ENCODE data around the gene MAP3K20. TPM values are rescaled to one million over a fixed set of nuclear protein-coding genes. Genes with fewer than 3 reads are reported as not detected.

Gene MAP3K20
- total and polyA plus RNA-seq, 2 experiments from 2014 or later: 7.6 to 9.6 TPM

DNA sequence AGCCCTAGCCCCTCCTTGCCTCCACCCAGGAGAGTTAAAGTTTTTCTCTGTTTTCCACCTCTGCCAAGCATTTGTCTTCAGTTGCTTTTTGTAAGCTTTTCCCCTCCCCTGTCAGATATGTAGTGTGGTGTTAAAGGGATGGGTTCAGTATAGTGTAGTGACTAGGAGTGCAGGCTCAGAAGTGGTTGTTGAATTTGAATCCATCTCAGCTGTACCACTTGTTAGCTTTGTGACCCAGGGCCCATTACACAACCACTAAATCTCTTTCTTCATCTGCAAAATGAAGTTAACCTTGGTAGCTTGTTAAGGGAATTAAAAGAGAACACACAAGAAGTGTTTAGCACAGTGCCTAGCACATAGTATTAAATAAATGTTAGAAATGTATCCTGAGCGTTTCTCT lies 56.9 kb downstream of the MAP3K20 start:
- Histone ChIP-seq H3F3A (replicated peaks; ENCODE audit: low read depth) (no peaks in the 10 kb centered on the region), H2AFZ (no peak overlapping the region; the same call in 1 of the 2 replicates), H3K79me2 (replicated peaks; ENCODE audit: insufficient read depth) (no peaks in the 10 kb centered on the region), H3K36me3 (ENCODE audit: insufficient read depth) (no peaks in the 10 kb centered on the region), H4K20me1 (replicated peaks; ENCODE audit: insufficient read depth) (no peaks in the 10 kb centered on the region), H3K4me3 (no peak overlapping the region), H3K27me3 (ENCODE audit: insufficient read depth) (no peaks in the 10 kb centered on the region), H3K4me1 (ENCODE audit: insufficient read depth) (peaks cover 26% of the 10 kb centered on the region), H3K4me2 (no peak overlapping the region), H3K27ac (ENCODE audit: low read depth) (no peak overlapping the region), H3K9me2 (ENCODE audit: insufficient read depth) (no peaks in the 10 kb centered on the region)
- TF ChIP-seq EZH2 (IDR thresholded peaks at IDR 0.05; ENCODE audit: low read depth, unreplicated experiment) (no peak), CREB1 (CRISPR knock-in tag; IDR thresholded peaks at IDR 0.05; ENCODE audit: low read depth) (no peak), ZNF114 (CRISPR knock-in tag; IDR thresholded peaks at IDR 0.05) (no peak), ZNF331 (CRISPR knock-in tag; IDR thresholded peaks at IDR 0.05; ENCODE audit: low read depth) (no peak), POLR2AphosphoS5 (IDR thresholded peaks at IDR 0.05; ENCODE audit: low read depth) (no peak), EZH2phosphoT487 (IDR thresholded peaks at IDR 0.05; ENCODE audit: unreplicated experiment) (no peak), JUNB (IDR thresholded peaks at IDR 0.05; ENCODE audit: unreplicated experiment) (no peak), NANOG (IDR thresholded peaks at IDR 0.05; ENCODE audit: borderline replicate concordance) (no peak), STAT1 (IDR thresholded peaks at IDR 0.05; ENCODE audit: unreplicated experiment) (no peak)
- TF ChIP-seq, protein P1, sequence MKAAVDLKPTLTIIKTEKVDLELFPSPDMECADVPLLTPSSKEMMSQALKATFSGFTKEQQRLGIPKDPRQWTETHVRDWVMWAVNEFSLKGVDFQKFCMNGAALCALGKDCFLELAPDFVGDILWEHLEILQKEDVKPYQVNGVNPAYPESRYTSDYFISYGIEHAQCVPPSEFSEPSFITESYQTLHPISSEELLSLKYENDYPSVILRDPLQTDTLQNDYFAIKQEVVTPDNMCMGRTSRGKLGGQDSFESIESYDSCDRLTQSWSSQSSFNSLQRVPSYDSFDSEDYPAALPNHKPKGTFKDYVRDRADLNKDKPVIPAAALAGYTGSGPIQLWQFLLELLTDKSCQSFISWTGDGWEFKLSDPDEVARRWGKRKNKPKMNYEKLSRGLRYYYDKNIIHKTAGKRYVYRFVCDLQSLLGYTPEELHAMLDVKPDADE (IDR thresholded peaks at IDR 0.05): no peak
- TF ChIP-seq, protein P2, sequence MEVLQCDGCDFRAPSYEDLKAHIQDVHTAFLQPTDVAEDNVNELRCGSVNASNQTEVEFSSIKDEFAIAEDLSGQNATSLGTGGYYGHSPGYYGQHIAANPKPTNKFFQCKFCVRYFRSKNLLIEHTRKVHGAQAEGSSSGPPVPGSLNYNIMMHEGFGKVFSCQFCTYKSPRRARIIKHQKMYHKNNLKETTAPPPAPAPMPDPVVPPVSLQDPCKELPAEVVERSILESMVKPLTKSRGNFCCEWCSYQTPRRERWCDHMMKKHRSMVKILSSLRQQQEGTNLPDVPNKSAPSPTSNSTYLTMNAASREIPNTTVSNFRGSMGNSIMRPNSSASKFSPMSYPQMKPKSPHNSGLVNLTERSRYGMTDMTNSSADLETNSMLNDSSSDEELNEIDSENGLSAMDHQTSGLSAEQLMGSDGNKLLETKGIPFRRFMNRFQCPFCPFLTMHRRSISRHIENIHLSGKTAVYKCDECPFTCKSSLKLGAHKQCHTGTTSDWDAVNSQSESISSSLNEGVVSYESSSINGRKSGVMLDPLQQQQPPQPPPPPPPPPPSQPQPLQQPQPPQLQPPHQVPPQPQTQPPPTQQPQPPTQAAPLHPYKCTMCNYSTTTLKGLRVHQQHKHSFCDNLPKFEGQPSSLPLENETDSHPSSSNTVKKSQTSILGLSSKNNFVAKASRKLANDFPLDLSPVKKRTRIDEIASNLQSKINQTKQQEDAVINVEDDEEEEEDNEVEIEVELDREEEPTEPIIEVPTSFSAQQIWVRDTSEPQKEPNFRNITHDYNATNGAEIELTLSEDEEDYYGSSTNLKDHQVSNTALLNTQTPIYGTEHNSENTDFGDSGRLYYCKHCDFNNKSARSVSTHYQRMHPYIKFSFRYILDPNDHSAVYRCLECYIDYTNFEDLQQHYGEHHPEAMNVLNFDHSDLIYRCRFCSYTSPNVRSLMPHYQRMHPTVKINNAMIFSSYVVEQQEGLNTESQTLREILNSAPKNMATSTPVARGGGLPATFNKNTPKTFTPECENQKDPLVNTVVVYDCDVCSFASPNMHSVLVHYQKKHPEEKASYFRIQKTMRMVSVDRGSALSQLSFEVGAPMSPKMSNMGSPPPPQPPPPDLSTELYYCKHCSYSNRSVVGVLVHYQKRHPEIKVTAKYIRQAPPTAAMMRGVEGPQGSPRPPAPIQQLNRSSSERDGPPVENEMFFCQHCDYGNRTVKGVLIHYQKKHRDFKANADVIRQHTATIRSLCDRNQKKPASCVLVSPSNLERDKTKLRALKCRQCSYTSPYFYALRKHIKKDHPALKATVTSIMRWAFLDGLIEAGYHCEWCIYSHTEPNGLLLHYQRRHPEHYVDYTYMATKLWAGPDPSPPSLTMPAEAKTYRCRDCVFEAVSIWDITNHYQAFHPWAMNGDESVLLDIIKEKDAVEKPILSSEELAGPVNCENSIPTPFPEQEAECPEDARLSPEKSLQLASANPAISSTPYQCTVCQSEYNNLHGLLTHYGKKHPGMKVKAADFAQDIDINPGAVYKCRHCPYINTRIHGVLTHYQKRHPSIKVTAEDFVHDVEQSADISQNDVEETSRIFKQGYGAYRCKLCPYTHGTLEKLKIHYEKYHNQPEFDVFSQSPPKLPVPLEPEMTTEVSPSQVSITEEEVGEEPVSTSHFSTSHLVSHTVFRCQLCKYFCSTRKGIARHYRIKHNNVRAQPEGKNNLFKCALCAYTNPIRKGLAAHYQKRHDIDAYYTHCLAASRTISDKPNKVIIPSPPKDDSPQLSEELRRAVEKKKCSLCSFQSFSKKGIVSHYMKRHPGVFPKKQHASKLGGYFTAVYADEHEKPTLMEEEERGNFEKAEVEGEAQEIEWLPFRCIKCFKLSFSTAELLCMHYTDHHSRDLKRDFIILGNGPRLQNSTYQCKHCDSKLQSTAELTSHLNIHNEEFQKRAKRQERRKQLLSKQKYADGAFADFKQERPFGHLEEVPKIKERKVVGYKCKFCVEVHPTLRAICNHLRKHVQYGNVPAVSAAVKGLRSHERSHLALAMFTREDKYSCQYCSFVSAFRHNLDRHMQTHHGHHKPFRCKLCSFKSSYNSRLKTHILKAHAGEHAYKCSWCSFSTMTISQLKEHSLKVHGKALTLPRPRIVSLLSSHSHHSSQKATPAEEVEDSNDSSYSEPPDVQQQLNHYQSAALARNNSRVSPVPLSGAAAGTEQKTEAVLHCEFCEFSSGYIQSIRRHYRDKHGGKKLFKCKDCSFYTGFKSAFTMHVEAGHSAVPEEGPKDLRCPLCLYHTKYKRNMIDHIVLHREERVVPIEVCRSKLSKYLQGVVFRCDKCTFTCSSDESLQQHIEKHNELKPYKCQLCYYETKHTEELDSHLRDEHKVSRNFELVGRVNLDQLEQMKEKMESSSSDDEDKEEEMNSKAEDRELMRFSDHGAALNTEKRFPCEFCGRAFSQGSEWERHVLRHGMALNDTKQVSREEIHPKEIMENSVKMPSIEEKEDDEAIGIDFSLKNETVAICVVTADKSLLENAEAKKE (CRISPR knock-in tag; IDR thresholded peaks at IDR 0.05): no peak
- TF ChIP-seq, protein P3, sequence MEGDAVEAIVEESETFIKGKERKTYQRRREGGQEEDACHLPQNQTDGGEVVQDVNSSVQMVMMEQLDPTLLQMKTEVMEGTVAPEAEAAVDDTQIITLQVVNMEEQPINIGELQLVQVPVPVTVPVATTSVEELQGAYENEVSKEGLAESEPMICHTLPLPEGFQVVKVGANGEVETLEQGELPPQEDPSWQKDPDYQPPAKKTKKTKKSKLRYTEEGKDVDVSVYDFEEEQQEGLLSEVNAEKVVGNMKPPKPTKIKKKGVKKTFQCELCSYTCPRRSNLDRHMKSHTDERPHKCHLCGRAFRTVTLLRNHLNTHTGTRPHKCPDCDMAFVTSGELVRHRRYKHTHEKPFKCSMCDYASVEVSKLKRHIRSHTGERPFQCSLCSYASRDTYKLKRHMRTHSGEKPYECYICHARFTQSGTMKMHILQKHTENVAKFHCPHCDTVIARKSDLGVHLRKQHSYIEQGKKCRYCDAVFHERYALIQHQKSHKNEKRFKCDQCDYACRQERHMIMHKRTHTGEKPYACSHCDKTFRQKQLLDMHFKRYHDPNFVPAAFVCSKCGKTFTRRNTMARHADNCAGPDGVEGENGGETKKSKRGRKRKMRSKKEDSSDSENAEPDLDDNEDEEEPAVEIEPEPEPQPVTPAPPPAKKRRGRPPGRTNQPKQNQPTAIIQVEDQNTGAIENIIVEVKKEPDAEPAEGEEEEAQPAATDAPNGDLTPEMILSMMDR (conservative IDR thresholded peaks at IDR 0.05; ENCODE audit: low read depth in 2 of 2): no peak
- TF ChIP-seq, protein P4, sequence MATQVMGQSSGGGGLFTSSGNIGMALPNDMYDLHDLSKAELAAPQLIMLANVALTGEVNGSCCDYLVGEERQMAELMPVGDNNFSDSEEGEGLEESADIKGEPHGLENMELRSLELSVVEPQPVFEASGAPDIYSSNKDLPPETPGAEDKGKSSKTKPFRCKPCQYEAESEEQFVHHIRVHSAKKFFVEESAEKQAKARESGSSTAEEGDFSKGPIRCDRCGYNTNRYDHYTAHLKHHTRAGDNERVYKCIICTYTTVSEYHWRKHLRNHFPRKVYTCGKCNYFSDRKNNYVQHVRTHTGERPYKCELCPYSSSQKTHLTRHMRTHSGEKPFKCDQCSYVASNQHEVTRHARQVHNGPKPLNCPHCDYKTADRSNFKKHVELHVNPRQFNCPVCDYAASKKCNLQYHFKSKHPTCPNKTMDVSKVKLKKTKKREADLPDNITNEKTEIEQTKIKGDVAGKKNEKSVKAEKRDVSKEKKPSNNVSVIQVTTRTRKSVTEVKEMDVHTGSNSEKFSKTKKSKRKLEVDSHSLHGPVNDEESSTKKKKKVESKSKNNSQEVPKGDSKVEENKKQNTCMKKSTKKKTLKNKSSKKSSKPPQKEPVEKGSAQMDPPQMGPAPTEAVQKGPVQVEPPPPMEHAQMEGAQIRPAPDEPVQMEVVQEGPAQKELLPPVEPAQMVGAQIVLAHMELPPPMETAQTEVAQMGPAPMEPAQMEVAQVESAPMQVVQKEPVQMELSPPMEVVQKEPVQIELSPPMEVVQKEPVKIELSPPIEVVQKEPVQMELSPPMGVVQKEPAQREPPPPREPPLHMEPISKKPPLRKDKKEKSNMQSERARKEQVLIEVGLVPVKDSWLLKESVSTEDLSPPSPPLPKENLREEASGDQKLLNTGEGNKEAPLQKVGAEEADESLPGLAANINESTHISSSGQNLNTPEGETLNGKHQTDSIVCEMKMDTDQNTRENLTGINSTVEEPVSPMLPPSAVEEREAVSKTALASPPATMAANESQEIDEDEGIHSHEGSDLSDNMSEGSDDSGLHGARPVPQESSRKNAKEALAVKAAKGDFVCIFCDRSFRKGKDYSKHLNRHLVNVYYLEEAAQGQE (IDR thresholded peaks at IDR 0.05; ENCODE audit: unreplicated experiment): no peak
- H3K27me3 Mint-ChIP-seq (ENCODE audit: insufficient read depth, low read depth, poor library complexity): no peaks in the 10 kb centered on the region
- H3K4me3 Mint-ChIP-seq: no peak overlapping the region
- no peak for DNase-seq (ENCODE audit: low spot score)
- peaks cover 43% of the 10 kb centered on the region for H3K4me1 Mint-ChIP-seq
- ATAC-seq: peak; percentile 34; the same call in 1 of the 3 replicates
- no peaks in the 10 kb centered on the region for H3K9me3 Mint-ChIP-seq
- 0 out of 3 replicates have a peak, but pooled peaks cover 4% of the 10 kb centered on the region for H3K36me3 Mint-ChIP-seq (ENCODE audit: low read depth)
- peak overlapping the region; percentile 65; the same call in 1 of the 2 replicates for H3K27ac Mint-ChIP-seq
